Measurements from ENCODE around the gene MRC2. TPM values are rescaled to one million over a fixed set of nuclear protein-coding genes. Genes with fewer than 3 reads are reported as not detected.

MRC2 gene
- total RNA-seq, 1 donor from 2014 or later: 418 TPM

GRCh38 chr17:62626719-62627218, 701 bp upstream of the MRC2 start:
- Mint-ChIP-seq H3K27ac (ENCODE audit: unreplicated experiment) (peak overlapping the region; percentile 89), H3K9me3 (ENCODE audit: unreplicated experiment) (no peaks in the 10 kb centered on the region), H3K4me1 (ENCODE audit: unreplicated experiment) (peaks cover 48% of the 10 kb centered on the region)

GRCh38 chr17:62627904-62628633, 599 bp downstream of the MRC2 start:
- H3K27me3 Mint-ChIP-seq (ENCODE audit: unreplicated experiment): no peaks in the 10 kb centered on the region
- H3K9me3 Mint-ChIP-seq (ENCODE audit: unreplicated experiment): no peaks in the 10 kb centered on the region
- H3K4me1 Mint-ChIP-seq (ENCODE audit: unreplicated experiment): peaks cover 54% of the 10 kb centered on the region
- H3K4me3 Mint-ChIP-seq (ENCODE audit: unreplicated experiment): peak overlapping the region; percentile 95
- peaks cover 12% of the 10 kb centered on the region for H3K36me3 Mint-ChIP-seq (ENCODE audit: unreplicated experiment)
- no peak for DNase-seq (ENCODE audit: extremely low spot score, unreplicated experiment)
- TF ChIP-seq CTCF (IDR thresholded peaks at IDR 0.05): no peak
- peak overlapping the region; percentile 99 for H3K27ac Mint-ChIP-seq (ENCODE audit: unreplicated experiment)

More at GRCh38 chr17:62626719-62627218, 701 bp upstream of the MRC2 start:
- TF ChIP-seq CTCF (IDR thresholded peaks at IDR 0.05): no peak
- H3K36me3 Mint-ChIP-seq (ENCODE audit: unreplicated experiment): peaks cover 4% of the 10 kb centered on the region
- no peaks in the 10 kb centered on the region for H3K27me3 Mint-ChIP-seq (ENCODE audit: unreplicated experiment)
- no peak for DNase-seq (ENCODE audit: extremely low spot score, unreplicated experiment)
- peak overlapping the region; percentile 95 for H3K4me3 Mint-ChIP-seq (ENCODE audit: unreplicated experiment)

- H3K36me3 Mint-ChIP-seq (ENCODE audit: unreplicated experiment): peaks cover 12% of the 10 kb centered on the region
- H3K27me3 Mint-ChIP-seq (ENCODE audit: unreplicated experiment): no peaks in the 10 kb centered on the region
- peaks cover 62% of the 10 kb centered on the region for H3K4me1 Mint-ChIP-seq (ENCODE audit: unreplicated experiment)
- no peak for TF ChIP-seq CTCF (IDR thresholded peaks at IDR 0.05)
- peak overlapping the region; percentile 99 for H3K27ac Mint-ChIP-seq (ENCODE audit: unreplicated experiment)
- H3K4me3 Mint-ChIP-seq (ENCODE audit: unreplicated experiment): peak overlapping the region; percentile 95
- DNase-seq (ENCODE audit: extremely low spot score, unreplicated experiment): peak; percentile 88
- no peaks in the 10 kb centered on the region for H3K9me3 Mint-ChIP-seq (ENCODE audit: unreplicated experiment)
These were observed 1.5 kb downstream of the MRC2 start for GRCh38 chr17:62628831-62629555.

GRCh38 chr17:62629556-62630364, 2.3 kb downstream of the MRC2 start:
- Mint-ChIP-seq H3K4me3 (ENCODE audit: unreplicated experiment) (peak overlapping the region; percentile 95), H3K27ac (ENCODE audit: unreplicated experiment) (peak overlapping the region; percentile 99), H3K9me3 (ENCODE audit: unreplicated experiment) (no peaks in the 10 kb centered on the region), H3K27me3 (ENCODE audit: unreplicated experiment) (no peaks in the 10 kb centered on the region), H3K36me3 (ENCODE audit: unreplicated experiment) (peaks cover 12% of the 10 kb centered on the region), H3K4me1 (ENCODE audit: unreplicated experiment) (peaks cover 70% of the 10 kb centered on the region)
- no peak for DNase-seq (ENCODE audit: extremely low spot score, unreplicated experiment)
- no peak for TF ChIP-seq CTCF (IDR thresholded peaks at IDR 0.05)
